ENCODE data around the gene SCAF11.

GRCh38 chr12:45970391-45970790 lies 20.0 kb downstream of the SCAF11 start:
- TF ChIP-seq POLR2AphosphoS5 (IDR thresholded peaks at IDR 0.05; ENCODE audit: low read depth, low read length) (no peak), SIN3A (IDR thresholded peaks at IDR 0.05; ENCODE audit: borderline replicate concordance, insufficient read depth, low read length) (no peak), TAF1 (IDR thresholded peaks at IDR 0.05; ENCODE audit: borderline replicate concordance, insufficient read depth, low read length) (no peak), FOXP2 (optimal IDR thresholded peaks at IDR 0.05; ENCODE audit: borderline replicate concordance, extremely low read depth, extremely low read length, insufficient read depth) (no peak)
- TF ChIP-seq, protein P1, sequence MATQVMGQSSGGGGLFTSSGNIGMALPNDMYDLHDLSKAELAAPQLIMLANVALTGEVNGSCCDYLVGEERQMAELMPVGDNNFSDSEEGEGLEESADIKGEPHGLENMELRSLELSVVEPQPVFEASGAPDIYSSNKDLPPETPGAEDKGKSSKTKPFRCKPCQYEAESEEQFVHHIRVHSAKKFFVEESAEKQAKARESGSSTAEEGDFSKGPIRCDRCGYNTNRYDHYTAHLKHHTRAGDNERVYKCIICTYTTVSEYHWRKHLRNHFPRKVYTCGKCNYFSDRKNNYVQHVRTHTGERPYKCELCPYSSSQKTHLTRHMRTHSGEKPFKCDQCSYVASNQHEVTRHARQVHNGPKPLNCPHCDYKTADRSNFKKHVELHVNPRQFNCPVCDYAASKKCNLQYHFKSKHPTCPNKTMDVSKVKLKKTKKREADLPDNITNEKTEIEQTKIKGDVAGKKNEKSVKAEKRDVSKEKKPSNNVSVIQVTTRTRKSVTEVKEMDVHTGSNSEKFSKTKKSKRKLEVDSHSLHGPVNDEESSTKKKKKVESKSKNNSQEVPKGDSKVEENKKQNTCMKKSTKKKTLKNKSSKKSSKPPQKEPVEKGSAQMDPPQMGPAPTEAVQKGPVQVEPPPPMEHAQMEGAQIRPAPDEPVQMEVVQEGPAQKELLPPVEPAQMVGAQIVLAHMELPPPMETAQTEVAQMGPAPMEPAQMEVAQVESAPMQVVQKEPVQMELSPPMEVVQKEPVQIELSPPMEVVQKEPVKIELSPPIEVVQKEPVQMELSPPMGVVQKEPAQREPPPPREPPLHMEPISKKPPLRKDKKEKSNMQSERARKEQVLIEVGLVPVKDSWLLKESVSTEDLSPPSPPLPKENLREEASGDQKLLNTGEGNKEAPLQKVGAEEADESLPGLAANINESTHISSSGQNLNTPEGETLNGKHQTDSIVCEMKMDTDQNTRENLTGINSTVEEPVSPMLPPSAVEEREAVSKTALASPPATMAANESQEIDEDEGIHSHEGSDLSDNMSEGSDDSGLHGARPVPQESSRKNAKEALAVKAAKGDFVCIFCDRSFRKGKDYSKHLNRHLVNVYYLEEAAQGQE (IDR thresholded peaks at IDR 0.05; ENCODE audit: insufficient read depth in 1 of 2, low read depth in 2 of 2, low read length in 2 of 2), result no peak
